Aorta (tissue), 5 donors: ENCODE measurements around the gene SLC44A3. TPM values are rescaled to one million over a fixed set of nuclear protein-coding genes. Genes with fewer than 3 reads are reported as not detected.

Source experiments
- ATAC-seq: fragments of 200-7000 bp; cut with Tn5 transposase; one replicate; pipeline ENCODE4 v1.9.1; 2022; ENCODE audit warnings: moderate library complexity; ENCODE audit not compliant: low FRiP score
- DNase-seq, 2 donors: peaks; one replicate each; pipeline ENCODE4 v3.0.0-alpha.2; 2020
- H3K27ac ChIP-seq, 2 donors: one replicate each; pipeline ENCODE4 v1.5.1; 2013; ENCODE audit warnings: low read length in 2 of 2, mild to moderate bottlenecking in 2 of 2, moderate library complexity in 2 of 2, control low read depth in 1 of 2, inconsistent platforms in 1 of 2, low read depth in 1 of 2
- H3K27me3 ChIP-seq, 2 donors: one replicate each; pipeline ENCODE4 v1.6.1; 2013; ENCODE audit warnings: control low read depth in 1 of 2, low read length in 1 of 2, mild to moderate bottlenecking in 1 of 2, moderate library complexity in 1 of 2; ENCODE audit not compliant: insufficient read depth in 2 of 2, control insufficient read depth in 1 of 2
- H3K36me3 ChIP-seq, 2 donors: one replicate each; pipeline ENCODE4 v1.6.1; 2013; ENCODE audit warnings: control low read depth in 1 of 2, low read length in 1 of 2, mild to moderate bottlenecking in 1 of 2; ENCODE audit not compliant: insufficient read depth in 2 of 2, control insufficient read depth in 1 of 2
- H3K4me1 ChIP-seq, 2 donors: one replicate each; pipeline ENCODE4 v1.6.1; 2013; ENCODE audit warnings: low read length in 2 of 2, control low read depth in 1 of 2, mild to moderate bottlenecking in 1 of 2, moderate library complexity in 1 of 2; ENCODE audit not compliant: insufficient read depth in 2 of 2, control insufficient read depth in 1 of 2
- H3K4me3 ChIP-seq, 2 donors: one replicate each; pipeline ENCODE4 v1.5.1; 2013; ENCODE audit warnings: low read length in 2 of 2, control low read depth in 1 of 2, mild to moderate bottlenecking in 1 of 2
- H3K9me3 ChIP-seq: one replicate; pipeline ENCODE4 v1.6.1; 2013; ENCODE audit warnings: mild to moderate bottlenecking, low read length; ENCODE audit not compliant: control insufficient read depth
- WGBS, 2 donors: extraction: QIAGEN DNeasy Blood & Tissue Kit; methylation state at CpG; one replicate each; pipeline ENCODE4 v1.1.7; 2013; 5-methylcytosine and 5-hydroxymethylcytosine counted together
- intact Hi-C, 2 donors: fragments of 100-400 bp; cut with DNase I; formaldehyde crosslinking; loops; one replicate each; pipeline versions ENCODE4 v1.14.2 to v1.15.0; 2022
- polyA plus RNA-seq, 2 donors: library from polyadenylated mRNA; stranded (reverse); fragments of 200-250 nt; gene quantifications; one replicate each; pipeline ENCODE4 v1.2.3, GENCODE V29; 2013
- total RNA-seq, 2 donors: library from RNA; stranded (reverse); fragmentation: NEBNext Ultra II Directional; extraction: Animal tissue kit (Norgen Biotek cat#: 25700); gene quantifications; one replicate each; pipeline ENCODE4 v1.2.1, GENCODE V29; 2021
- donor health status: healthy with polysubstance abuse.
- donor health status: Bipolar disorder and iron deficiency.
- donor health status: DM: no; HTN: no; CAD: no.
- donor health status: DM: no; HTN: no; CAD: no.
- donor health status: DM: yes; HTN: yes; CAD: no.

Gene SLC44A3
- total and polyA plus RNA-seq, 4 donors: 2.3 to 7.2 (median 4.3) TPM

GRCh38 chr1:94919241-94920030, 99.3 kb downstream of the SLC44A3 start:
- Histone ChIP-seq H3K4me1 (peaks cover 0 to 22% of the 10 kb centered on the region in 2 donors), H3K36me3 (no peaks in the 10 kb centered on the region), H3K9me3 (no peaks in the 10 kb centered on the region), H3K4me3 (no peak overlapping the region), H3K27ac (no peak overlapping the region), H3K27me3 (no peaks in the 10 kb centered on the region)
- intact Hi-C loops: loop anchor here in 1 of 2 donors (10.0 kb wide), 1 partner anchor 315 kb away; the partner anchor contains the start of gene RWDD3
- ATAC-seq: no peak
- WGBS, 2 donors: 71 to 77% methylated on average over 4 of the region's 4 CpGs
- DNase-seq: no peak

- Histone ChIP-seq H3K4me1 (peaks cover 0 to 22% of the 10 kb centered on the region in 2 donors), H3K9me3 (no peaks in the 10 kb centered on the region), H3K27me3 (no peaks in the 10 kb centered on the region), H3K27ac (no peak overlapping the region), H3K4me3 (no peak overlapping the region), H3K36me3 (no peaks in the 10 kb centered on the region)
- 21 to 30% methylated on average over 3 of the region's 3 CpGs for WGBS, 2 donors
- ATAC-seq (no peak), DNase-seq (no peak)
- intact Hi-C loops: loop anchor here in 1 of 2 donors (10.0 kb wide), 1 partner anchor 315 kb away; the partner anchor contains the start of gene RWDD3
These were observed 99.9 kb downstream of the SLC44A3 start for GRCh38 chr1:94920061-94920460.

- H3K4me1 ChIP-seq: peaks cover 0 to 16% of the 10 kb centered on the region in 2 donors
- no peak for ATAC-seq
- WGBS, 2 donors: 89 to 92% methylated on average over 1 of the region's 1 CpG
- DNase-seq: no peak
- intact Hi-C loops: loop anchor here in 1 of 2 donors (10.0 kb wide), 1 partner anchor 313 kb away; the partner anchor contains the start of gene RWDD3
- no peaks in the 10 kb centered on the region for H3K9me3 ChIP-seq
- H3K27me3 ChIP-seq: no peaks in the 10 kb centered on the region
- H3K36me3 ChIP-seq: no peaks in the 10 kb centered on the region
- no peak overlapping the region for H3K4me3 ChIP-seq
- H3K27ac ChIP-seq: no peak overlapping the region
These were observed 101.8 kb downstream of the SLC44A3 start for GRCh38 chr1:94921977-94922376.

GRCh38 chr1:94922761-94923331, 102.7 kb downstream of the SLC44A3 start:
- DNase-seq (no peak), ATAC-seq (no peak)
- Histone ChIP-seq H3K4me1 (peaks cover 0 to 16% of the 10 kb centered on the region in 2 donors), H3K4me3 (peak overlapping the region; percentile 9 to 39), H3K9me3 (no peaks in the 10 kb centered on the region), H3K36me3 (no peaks in the 10 kb centered on the region), H3K27ac (peak overlapping the region in 1 of 2 donors; percentile 10), H3K27me3 (no peaks in the 10 kb centered on the region)
- intact Hi-C loops: loop anchor here in 1 of 2 donors (10.0 kb wide), 1 partner anchor 312 kb away; the partner anchor contains the start of gene RWDD3
- WGBS, 2 donors: 33 to 34% methylated on average over 8 of the region's 8 CpGs

DNA sequence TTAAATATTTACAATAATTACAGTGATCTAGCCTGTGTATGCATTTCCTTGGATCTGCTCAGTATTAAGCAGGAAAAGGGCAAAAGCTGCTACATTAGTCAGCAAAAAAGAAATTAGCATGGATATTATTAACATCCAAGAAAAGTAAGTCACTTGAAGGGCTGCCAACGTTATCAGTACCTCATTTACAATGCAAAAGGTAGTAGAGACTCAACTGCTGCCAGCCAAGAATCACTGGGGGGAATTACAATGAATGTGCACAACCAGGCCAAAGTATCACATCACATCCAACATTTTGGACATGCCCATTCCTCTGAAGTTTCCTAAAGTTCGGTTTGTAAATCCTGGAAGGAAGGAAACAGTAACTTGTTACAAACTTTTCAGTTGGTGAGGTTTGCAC, 104.8 kb downstream of the SLC44A3 start:
- Histone ChIP-seq H3K4me3 (peak overlapping the region; percentile 81 to 89), H3K9me3 (no peaks in the 10 kb centered on the region), H3K4me1 (peaks cover 0 to 9% of the 10 kb centered on the region in 2 donors), H3K36me3 (no peaks in the 10 kb centered on the region), H3K27ac (peak overlapping the region; percentile 9 to 73), H3K27me3 (no peaks in the 10 kb centered on the region)
- WGBS, 2 donors: 0 to 1% methylated on average over 2 of the region's 2 CpGs
- ATAC-seq: no peak
- intact Hi-C loops: loop anchor here (2.0 to 10.0 kb wide), 5 partner anchors 58 to 310 kb away; partner anchors contain the start of gene RWDD3 (in 1 of the 2)
- DNase-seq: no peak

GRCh38 chr1:94925561-94926125, 105.5 kb downstream of the SLC44A3 start:
- no peaks in the 10 kb centered on the region for H3K9me3 ChIP-seq
- ATAC-seq: peak; percentile 54
- 1% methylated on average over 23 of the region's 23 CpGs for WGBS, 2 donors
- DNase-seq: peak; percentile 79 to 85
- H3K4me3 ChIP-seq: peak overlapping the region; percentile 81 to 89
- H3K27ac ChIP-seq: peak overlapping the region; percentile 92 to 99
- H3K36me3 ChIP-seq: no peaks in the 10 kb centered on the region
- no peaks in the 10 kb centered on the region for H3K27me3 ChIP-seq
- intact Hi-C loops: loop anchor here (2.0 to 10.0 kb wide), 7 partner anchors 58 to 309 kb away; partner anchors contain the start of gene RWDD3 (in 1 of the 2)
- H3K4me1 ChIP-seq: peaks cover 0 to 8% of the 10 kb centered on the region in 2 donors

GRCh38 chr1:94926126-94926914, 106.2 kb downstream of the SLC44A3 start:
- H3K27me3 ChIP-seq: no peaks in the 10 kb centered on the region
- peak overlapping the region; percentile 81 to 89 for H3K4me3 ChIP-seq
- ATAC-seq (peak; percentile 86), DNase-seq (peak; percentile 68 to 87)
- peak overlapping the region; percentile 92 to 99 for H3K27ac ChIP-seq
- no peaks in the 10 kb centered on the region for H3K36me3 ChIP-seq
- peaks cover 0 to 8% of the 10 kb centered on the region in 2 donors for H3K4me1 ChIP-seq
- intact Hi-C loops: loop anchor here (2.0 to 10.0 kb wide), 6 partner anchors 59 to 308 kb away; partner anchors contain the start of gene RWDD3 (in 1 of the 2)
- no peaks in the 10 kb centered on the region for H3K9me3 ChIP-seq
- 0% methylated on average over 50 to 78 of the region's 78 CpGs for WGBS, 2 donors
